GM12872 (cell line): ENCODE results near the gene LPCAT2.

Experiments used
- CTCF ChIP-seq: IDR thresholded peaks from 3 replicates; pipeline ENCODE4 v1.5.1; 2011; ENCODE audit warnings: low read depth, mild to moderate bottlenecking, low read length, moderate library complexity; ENCODE audit not compliant: insufficient read depth

Gene LPCAT2

DNA sequence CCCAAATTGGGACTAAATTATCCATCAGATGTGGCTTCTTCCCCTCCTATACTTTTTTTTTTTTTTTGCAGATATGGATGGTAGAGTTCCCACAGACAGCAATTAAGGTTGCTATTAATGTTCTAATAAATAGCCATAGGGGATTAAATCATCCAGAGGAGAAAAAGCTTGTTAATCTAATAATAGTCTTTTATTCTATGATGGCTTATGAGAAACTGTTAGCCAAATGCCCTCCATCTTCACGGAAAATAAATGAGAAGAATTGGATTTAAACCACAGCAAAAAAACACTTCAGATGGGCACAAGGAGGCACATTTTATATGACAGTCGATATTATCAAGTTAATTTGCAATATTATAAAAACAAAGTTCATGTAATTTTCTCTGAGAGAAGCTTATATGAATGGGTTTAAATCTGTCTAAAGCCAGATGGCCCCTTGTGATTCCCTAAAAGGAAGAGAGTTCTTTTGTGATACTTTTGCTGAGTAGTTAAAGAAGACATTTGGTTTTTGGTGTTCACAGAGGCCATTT is 52.5 kb downstream of the LPCAT2 start:
- no peak for TF ChIP-seq CTCF

- TF ChIP-seq CTCF: no peak
Observed at GRCh38 chr16:55562936-55563335, 54.1 kb downstream of the LPCAT2 start.

DNA sequence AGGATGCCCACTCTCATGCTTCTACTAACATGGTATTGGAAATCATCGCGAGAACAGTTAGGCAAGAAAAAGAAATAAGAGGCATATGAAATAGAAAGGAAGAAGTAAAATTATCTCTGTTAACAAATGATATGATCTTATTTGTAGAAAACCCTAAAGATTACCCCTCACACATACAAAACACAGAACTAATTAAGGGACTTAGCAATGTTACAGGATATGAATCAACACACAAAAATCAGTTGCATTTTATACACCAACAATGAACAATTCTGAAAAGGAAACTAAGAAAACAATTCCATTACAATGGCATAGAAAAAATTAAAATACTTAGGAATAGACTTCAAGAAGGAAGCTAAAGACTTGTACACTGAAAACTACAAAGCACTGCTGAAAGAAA is 54.9 kb downstream of the LPCAT2 start:
- no peak for TF ChIP-seq CTCF

DNA sequence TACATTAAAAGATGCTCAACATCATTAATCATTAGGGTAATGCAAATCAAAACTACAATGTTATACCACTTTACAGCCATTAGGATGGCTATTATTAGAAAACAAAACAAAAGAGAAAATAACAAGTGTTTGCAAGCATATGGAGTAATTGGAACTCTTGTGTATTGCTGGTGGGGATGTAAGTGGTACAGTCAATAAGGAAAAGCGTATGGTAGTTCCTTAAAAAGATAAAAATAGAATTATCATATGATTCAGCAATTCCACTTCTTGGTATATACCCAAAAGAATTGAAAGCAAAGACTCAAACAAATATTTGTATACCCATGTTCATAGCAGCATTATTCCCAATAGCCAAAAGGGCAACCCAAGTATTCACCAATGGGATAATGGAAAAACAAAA is 56.2 kb downstream of the LPCAT2 start:
- TF ChIP-seq CTCF: no peak

DNA sequence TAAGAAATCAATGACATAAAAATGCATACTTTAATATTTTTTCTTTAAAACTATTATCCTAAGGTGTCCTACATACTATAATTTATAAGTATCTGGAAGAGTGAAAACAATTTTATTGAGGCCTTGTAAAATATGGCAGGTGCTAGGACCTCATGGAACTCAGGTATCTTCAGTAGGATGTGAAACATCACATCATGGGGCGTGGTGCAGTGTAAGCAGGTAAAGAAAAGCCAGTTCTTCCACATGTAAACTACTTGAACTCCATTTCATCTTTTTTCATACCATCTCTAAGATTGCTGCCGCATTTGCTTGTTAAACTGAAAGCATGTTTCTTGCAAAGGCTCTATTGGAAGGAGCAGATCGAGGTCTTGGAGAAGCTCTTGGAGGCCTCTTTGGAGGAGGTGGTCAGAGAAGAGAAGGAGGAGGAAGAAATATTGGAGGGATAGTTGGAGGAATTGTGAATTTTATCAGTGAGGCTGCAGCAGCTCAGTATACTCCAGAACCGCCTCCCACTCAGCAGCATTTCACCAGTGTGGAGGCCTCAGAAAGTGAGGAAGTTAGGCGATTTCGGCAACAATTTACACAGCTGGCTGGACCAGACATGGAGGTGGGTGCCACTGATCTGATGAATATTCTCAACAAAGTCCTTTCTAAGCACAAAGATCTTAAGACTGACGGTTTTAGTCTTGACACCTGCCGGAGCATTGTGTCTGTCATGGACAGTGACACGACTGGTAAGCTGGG is 57.7 kb downstream of the LPCAT2 start, which contains the start of gene CAPNS2:
CAPNS2 (plus strand) TSS at position 253 of the 744 bp plus-strand sequence; CDS start at position 326, 73 bp downstream.
- TF ChIP-seq CTCF: no peak

DNA sequence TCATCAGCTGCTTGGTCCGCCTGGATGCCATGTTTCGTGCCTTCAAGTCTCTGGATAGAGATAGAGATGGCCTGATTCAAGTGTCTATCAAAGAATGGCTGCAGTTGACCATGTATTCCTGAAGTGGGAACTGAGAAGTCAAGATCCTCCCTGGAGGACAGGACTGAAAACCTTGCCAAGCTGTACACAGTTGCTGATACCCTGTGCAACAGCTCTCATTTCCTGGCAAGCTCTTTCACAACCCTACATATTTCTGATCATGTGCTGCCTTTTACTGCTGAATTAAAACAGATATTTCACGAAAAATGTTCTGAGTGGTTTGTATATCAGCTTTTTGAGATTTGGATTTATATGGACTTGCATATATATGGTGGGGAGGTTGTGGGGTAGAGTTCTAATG is 58.5 kb downstream of the LPCAT2 start:
- no peak for TF ChIP-seq CTCF

GRCh38 chr16:55568207-55568606 is 59.3 kb downstream of the LPCAT2 start:
- TF ChIP-seq CTCF: no peak
